Hepatocyte (in vitro differentiated cells): ENCODE results near the gene ITPR1. TPM values are rescaled to one million over a fixed set of nuclear protein-coding genes. Genes with fewer than 3 reads are reported as not detected.

Source experiments
- DNase-seq: peaks from one replicate; pipeline ENCODE4 v3.0.0-alpha.2; 2016; ENCODE audit warnings: low spot score
- H2AFZ ChIP-seq: fragments of 200-600 bp; sonication (generic); 2 replicates; pipeline ENCODE4 v1.6.0; 2016; ENCODE audit warnings: antibody characterized with exemption, mild to moderate bottlenecking
- H3K27ac ChIP-seq: fragments of 200-600 bp; sonication (generic); 2 replicates; pipeline ENCODE4 v1.5.1; 2016; ENCODE audit warnings: mild to moderate bottlenecking
- H3K27me3 ChIP-seq: fragments of 200-600 bp; sonication (generic); 2 replicates; pipeline ENCODE4 v1.6.1; 2016
- H3K36me3 ChIP-seq: fragments of 200-600 bp; sonication (generic); replicated peaks from 2 replicates; pipeline ENCODE4 v1.5.1; 2016; ENCODE audit warnings: low read depth; ENCODE audit not compliant: insufficient read depth
- H3K4me1 ChIP-seq: fragments of 200-600 bp; sonication (generic); 2 replicates; pipeline ENCODE4 v1.5.1; 2016; ENCODE audit warnings: mild to moderate bottlenecking, moderate library complexity; ENCODE audit not compliant: insufficient read depth
- H3K4me2 ChIP-seq: fragments of 200-600 bp; sonication (generic); 2 replicates; pipeline ENCODE4 v1.6.0; 2016
- H3K4me3 ChIP-seq: fragments of 200-600 bp; sonication (generic); 2 replicates; pipeline ENCODE4 v1.5.1; 2016; ENCODE audit warnings: mild to moderate bottlenecking
- H3K79me2 ChIP-seq: fragments of 200-600 bp; sonication (generic); 2 replicates; pipeline ENCODE4 v1.6.0; 2017; ENCODE audit warnings: mild to moderate bottlenecking
- H3K9me2 ChIP-seq: fragments of 200-600 bp; sonication (generic); replicated peaks from 2 replicates; pipeline ENCODE4 v1.6.0; 2017; ENCODE audit warnings: mild to moderate bottlenecking; ENCODE audit not compliant: insufficient read depth
- H3K9me3 ChIP-seq: fragments of 200-600 bp; sonication (generic); 2 replicates; pipeline ENCODE4 v1.5.1; 2016; ENCODE audit warnings: low read depth, mild to moderate bottlenecking
- H4K20me1 ChIP-seq: fragments of 200-600 bp; sonication (generic); 2 replicates; pipeline ENCODE4 v1.6.0; 2016; ENCODE audit warnings: mild to moderate bottlenecking; ENCODE audit not compliant: insufficient read depth, poor library complexity, severe bottlenecking
- CTCF ChIP-seq: fragments of 200-600 bp; sonication (generic); IDR thresholded peaks from 2 replicates; pipeline ENCODE4 v1.5.1; 2016; ENCODE audit warnings: antibody characterized with exemption, mild to moderate bottlenecking; ENCODE audit not compliant: poor library complexity
- EZH2 ChIP-seq: fragments of 200-600 bp; sonication (generic); IDR thresholded peaks from 2 replicates; pipeline ENCODE4 v1.6.1; 2016; ENCODE audit warnings: antibody characterized with exemption, mild to moderate bottlenecking, borderline replicate concordance
- EZH2phosphoT487 ChIP-seq: fragments of 200-600 bp; sonication (generic); IDR thresholded peaks from one replicate; pipeline ENCODE4 v1.6.1; 2018; ENCODE audit warnings: antibody characterized with exemption, mild to moderate bottlenecking, low read depth, moderate library complexity; ENCODE audit not compliant: unreplicated experiment, severe bottlenecking
- WGBS: methylation state at CpG from one replicate; pipeline ENCODE4 v1.1.6; 2016; ENCODE audit warnings: low lambda C conversion rate; ENCODE audit errors: missing lambda C conversion rate; 5-methylcytosine and 5-hydroxymethylcytosine counted together
- polyA plus RNA-seq: library from polyadenylated mRNA; unstranded; fragments of >200 nt; fragmentation: Nextera tagmentation; extraction: Ambion mirVana; gene quantifications from 2 replicates; pipeline ENCODE4 v1.2.1, GENCODE V29; 2016
- total RNA-seq: library from RNA; depleted of rRNA; stranded (reverse); fragments of >200 nt; gene quantifications from 2 replicates; pipeline ENCODE4 v1.2.3, GENCODE V29; 2014

Gene ITPR1
- total and polyA plus RNA-seq, 2 experiments from 2014 or later: 46.8 to 90.8 TPM

DNA sequence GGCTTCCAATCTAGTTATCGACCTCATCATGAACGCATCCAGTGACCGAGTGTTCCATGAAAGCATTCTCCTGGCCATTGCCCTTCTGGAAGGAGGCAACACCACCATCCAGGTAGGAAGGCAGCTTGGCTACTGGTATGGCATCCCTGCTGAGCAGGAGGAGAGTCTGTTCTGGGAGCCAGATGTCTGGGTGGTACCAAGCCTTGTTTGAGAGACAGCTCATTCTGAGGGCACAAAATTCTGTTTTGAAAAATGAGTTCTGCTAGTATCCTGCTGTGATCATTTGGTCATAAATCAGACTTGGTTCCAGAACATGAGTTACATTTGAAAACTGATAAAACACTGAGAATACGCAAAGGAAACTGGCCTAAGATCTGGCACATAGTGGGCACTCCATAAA, 242.1 kb downstream of the ITPR1 start:
- Histone ChIP-seq H3K4me3 (no peak overlapping the region), H3K27me3 (no peaks in the 10 kb centered on the region), H3K79me2 (no peaks in the 10 kb centered on the region), H2AFZ (no peak overlapping the region), H3K9me3 (no peaks in the 10 kb centered on the region), H3K4me1 (peaks cover 5% of the 10 kb centered on the region), H3K9me2 (no peaks in the 10 kb centered on the region), H3K27ac (no peak overlapping the region), H3K4me2 (no peak overlapping the region), H3K36me3 (no peaks in the 10 kb centered on the region), H4K20me1 (no peaks in the 10 kb centered on the region)
- 91% methylated on average over 4 of the region's 4 CpGs for WGBS
- TF ChIP-seq EZH2phosphoT487 (no peak), CTCF (no peak), EZH2 (no peak)
- DNase-seq: no peak

DNA sequence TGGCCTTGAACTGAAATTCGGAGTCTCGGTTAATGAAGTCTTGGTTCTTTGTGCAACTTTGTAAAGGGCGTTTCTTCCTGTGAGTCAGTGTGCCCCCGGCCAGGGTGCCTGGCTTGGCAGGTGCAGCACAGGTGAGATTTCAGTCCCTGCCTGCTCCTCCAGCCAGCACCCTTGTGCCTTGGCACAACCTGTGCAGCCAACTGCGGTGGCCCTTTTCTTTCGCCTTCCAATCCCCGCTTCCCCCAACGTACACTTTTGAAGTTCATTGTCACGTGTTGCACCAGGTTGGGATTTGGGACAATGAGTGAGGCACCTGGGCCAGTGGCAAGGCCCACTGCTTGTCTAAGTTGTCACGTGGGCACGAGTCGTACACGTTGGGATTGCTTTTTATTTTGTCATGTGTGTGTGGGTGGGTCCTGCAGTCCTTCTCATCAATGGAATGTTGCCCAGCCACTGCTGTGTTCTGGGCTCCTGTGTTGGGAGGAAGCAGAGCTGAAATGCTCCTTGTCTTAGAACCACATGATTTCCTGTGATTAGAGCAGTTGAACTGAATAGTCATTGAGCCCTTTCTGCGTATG, 243.2 kb downstream of the ITPR1 start:
- no peak overlapping the region for H3K4me2 ChIP-seq
- H3K4me3 ChIP-seq: no peak overlapping the region
- no peaks in the 10 kb centered on the region for H4K20me1 ChIP-seq
- no peak for TF ChIP-seq EZH2phosphoT487
- TF ChIP-seq EZH2: no peak
- TF ChIP-seq CTCF: no peak
- peak overlapping the region; percentile 1 for H3K27ac ChIP-seq
- H3K4me1 ChIP-seq: peaks cover 5% of the 10 kb centered on the region
- H3K9me2 ChIP-seq: no peaks in the 10 kb centered on the region
- no peaks in the 10 kb centered on the region for H3K27me3 ChIP-seq
- no peaks in the 10 kb centered on the region for H3K36me3 ChIP-seq
- H3K9me3 ChIP-seq: no peaks in the 10 kb centered on the region
- H3K79me2 ChIP-seq: no peaks in the 10 kb centered on the region
- 87% methylated on average over 14 of the region's 14 CpGs for WGBS
- DNase-seq: peak; percentile 64
- H2AFZ ChIP-seq: no peak overlapping the region

GRCh38 chr3:4738737-4739274, 245.7 kb downstream of the ITPR1 start:
- Histone ChIP-seq H3K4me3 (no peak overlapping the region), H3K4me2 (no peak overlapping the region), H2AFZ (no peak overlapping the region), H3K36me3 (no peaks in the 10 kb centered on the region), H3K27ac (no peak overlapping the region), H3K4me1 (peaks cover 5% of the 10 kb centered on the region), H3K9me3 (no peaks in the 10 kb centered on the region), H3K9me2 (no peaks in the 10 kb centered on the region), H3K79me2 (no peaks in the 10 kb centered on the region), H4K20me1 (no peaks in the 10 kb centered on the region), H3K27me3 (no peaks in the 10 kb centered on the region)
- TF ChIP-seq EZH2: no peak
- no peak for TF ChIP-seq EZH2phosphoT487
- TF ChIP-seq CTCF: no peak
- WGBS: over 99% methylated on average over 8 of the region's 9 CpGs
- DNase-seq: no peak
